Lung (tissue), 12 donors: ENCODE measurements around the gene SYNJ2BP. TPM values are rescaled to one million over a fixed set of nuclear protein-coding genes. Genes with fewer than 3 reads are reported as not detected.

Experiments
- ATAC-seq: fragments of 200-7000 bp; cut with Tn5 transposase; one replicate; pipeline ENCODE4 v1.9.1; 2020; ENCODE audit warnings: moderate number of reproducible peaks; ENCODE audit not compliant: insufficient read depth, low FRiP score
- DNase-seq, 3 donors: peaks; one replicate each; pipeline ENCODE4 v3.0.0-alpha.2; 2013 to 2017
- H3K27ac ChIP-seq, 2 donors: one replicate each; pipeline ENCODE4 v1.5.1; 2013; ENCODE audit warnings: mild to moderate bottlenecking in 2 of 2, moderate library complexity in 2 of 2, control low read depth in 1 of 2, inconsistent platforms in 1 of 2, low read depth in 1 of 2, low read length in 1 of 2
- H3K27me3 ChIP-seq, 3 donors: one replicate each; pipeline ENCODE4 v1.5.1; 2013; ENCODE audit warnings: low read length in 2 of 3; ENCODE audit not compliant: control insufficient read depth in 3 of 3, insufficient read depth in 3 of 3
- H3K36me3 ChIP-seq, 4 donors: one replicate each; pipeline ENCODE4 v1.5.1; 2013; ENCODE audit warnings: low read length in 4 of 4, mild to moderate bottlenecking in 1 of 4, moderate library complexity in 1 of 4; ENCODE audit not compliant: control insufficient read depth in 4 of 4, insufficient read depth in 4 of 4
- H3K4me1 ChIP-seq, 5 donors: one replicate each; pipeline ENCODE4 v1.5.1; 2013; ENCODE audit warnings: low read length in 5 of 5, mild to moderate bottlenecking in 2 of 5, moderate library complexity in 1 of 5; ENCODE audit not compliant: control insufficient read depth in 5 of 5, insufficient read depth in 5 of 5
- H3K4me3 ChIP-seq: one replicate; pipeline ENCODE4 v1.5.1; 2013; ENCODE audit warnings: mild to moderate bottlenecking, control low read depth, moderate library complexity
- H3K9ac ChIP-seq, 2 donors: one replicate each; pipeline ENCODE4 v1.5.1; 2013; ENCODE audit warnings: low read length in 2 of 2, control low read depth in 1 of 2; ENCODE audit not compliant: insufficient read depth in 1 of 2
- H3K9me3 ChIP-seq, 4 donors: one replicate each; pipeline ENCODE4 v1.5.1; 2013; ENCODE audit warnings: low read length in 3 of 4, mild to moderate bottlenecking in 1 of 4, moderate library complexity in 1 of 4; ENCODE audit not compliant: control insufficient read depth in 4 of 4, insufficient read depth in 3 of 4
- CTCF ChIP-seq: IDR thresholded peaks from 2 replicates; pipeline ENCODE4 v1.5.1; 2012; ENCODE audit warnings: mild to moderate bottlenecking; ENCODE audit errors: control extremely low read depth, extremely low read depth
- WGBS, 2 donors: extraction: QIAGEN DNeasy Blood & Tissue Kit; methylation state at CpG; one replicate each; pipeline ENCODE4 v1.1.7; 2013; 5-methylcytosine and 5-hydroxymethylcytosine counted together
- polyA plus RNA-seq, 2 donors: library from polyadenylated mRNA; stranded (reverse); fragments of 200-250 nt; gene quantifications; one replicate each; pipeline ENCODE4 v1.2.1, GENCODE V29; 2013
- total RNA-seq, 2 donors: library from RNA; depleted of rRNA in 1 of 2; stranded (reverse); fragments of >200 nt in 1 of 2; gene quantifications; one replicate each; pipeline ENCODE4 v1.2.1, GENCODE V29; 2014 to 2021
- donor health status: control.
- donor health status: control.
- donor health status: Bipolar disorder and iron deficiency.
- donor health status: healthy.
- donor health status: DM: yes; HTN: yes; CAD: no.

SYNJ2BP gene
- total and polyA plus RNA-seq, 4 donors, result 9.6 to 32.4 (median 18.4) TPM

- Histone ChIP-seq H3K36me3 (peaks cover 0 to 5% (median 0%) of the 10 kb centered on the region in 4 donors), H3K4me1 (peaks cover 0 to 3% (median 0%) of the 10 kb centered on the region in 5 donors), H3K9me3 (no peaks in the 10 kb centered on the region), H3K9ac (no peak overlapping the region), H3K4me3 (no peak overlapping the region), H3K27ac (no peak overlapping the region), H3K27me3 (no peaks in the 10 kb centered on the region)
- WGBS, 2 donors, result 92 to 97% methylated on average over 2 of the region's 2 CpGs
- DNase-seq (no peak), ATAC-seq (no peak)
- TF ChIP-seq CTCF, result no peak
These were observed 19.1 kb downstream of the SYNJ2BP start for GRCh38 chr14:70397746-70398145.

GRCh38 chr14:70394674-70395306 lies 22.1 kb downstream of the SYNJ2BP start:
- Histone ChIP-seq H3K27me3 (no peaks in the 10 kb centered on the region), H3K9me3 (no peaks in the 10 kb centered on the region), H3K27ac (no peak overlapping the region), H3K9ac (no peak overlapping the region), H3K4me3 (no peak overlapping the region), H3K36me3 (peaks cover 0 to 5% (median 0%) of the 10 kb centered on the region in 4 donors), H3K4me1 (peaks cover 0 to 3% (median 0%) of the 10 kb centered on the region in 5 donors)
- no peak for ATAC-seq
- no peak for TF ChIP-seq CTCF
- no peak for DNase-seq

GRCh38 chr14:70392676-70393075 lies 24.2 kb downstream of the SYNJ2BP start:
- TF ChIP-seq CTCF, result no peak
- ATAC-seq, result no peak
- Histone ChIP-seq H3K9me3 (no peaks in the 10 kb centered on the region), H3K27ac (no peak overlapping the region), H3K27me3 (no peaks in the 10 kb centered on the region), H3K9ac (no peak overlapping the region), H3K4me1 (no peaks in the 10 kb centered on the region), H3K36me3 (peaks cover 0 to 7% (median 3%) of the 10 kb centered on the region in 4 donors), H3K4me3 (no peak overlapping the region)
- no peak for DNase-seq
- WGBS, 2 donors, result 37 to 46% methylated on average over 3 of the region's 3 CpGs
